DLD1 (cell line): ENCODE data around the gene LILRA6.
"Not testable (repeated sequence)": the region's sequence is repeated elsewhere in the genome, so short reads cannot be mapped to it uniquely, and the experiment has no call there.

ENCODE experiments used
- in situ Hi-C: cut with HindIII; loops from 2 replicates; pipeline ENCODE4 v1.10.0; 2017; ENCODE audit warnings: low sequenced_read_pairs

Gene LILRA6

GRCh38 chr19:54208784-54209057 is 33.9 kb downstream of the LILRA6 start:
- in situ Hi-C loops = no loop called here

GRCh38 chr19:54207983-54208783 is 34.4 kb downstream of the LILRA6 start:
- in situ Hi-C loops = no loop called here

- in situ Hi-C loops = no loop called here
These were observed 35.0 kb downstream of the LILRA6 start for GRCh38 chr19:54207676-54207982.

- in situ Hi-C loops = not testable (repeated sequence)
These were observed 35.4 kb downstream of the LILRA6 start for GRCh38 chr19:54207193-54207592.

- in situ Hi-C loops = no loop called here
These were observed 35.8 kb downstream of the LILRA6 start for GRCh38 chr19:54206831-54207177.

GRCh38 chr19:54206030-54206830 is 36.4 kb downstream of the LILRA6 start:
- in situ Hi-C loops = no loop called here

GRCh38 chr19:54204767-54205468 is 37.7 kb downstream of the LILRA6 start:
- in situ Hi-C loops = no loop called here

- in situ Hi-C loops = no loop called here
These were observed 39.4 kb downstream of the LILRA6 start for GRCh38 chr19:54203151-54203611.

- in situ Hi-C loops = no loop called here
These were observed 40.6 kb downstream of the LILRA6 start for GRCh38 chr19:54201980-54202379.

GRCh38 chr19:54201172-54201701 is 41.4 kb downstream of the LILRA6 start:
- in situ Hi-C loops = no loop called here

- in situ Hi-C loops = no loop called here
These were observed 43.2 kb downstream of the LILRA6 start for GRCh38 chr19:54199401-54199800.

GRCh38 chr19:54197121-54197520 is 45.5 kb downstream of the LILRA6 start:
- in situ Hi-C loops = no loop called here

- in situ Hi-C loops = no loop called here
These were observed 46.1 kb downstream of the LILRA6 start for GRCh38 chr19:54196536-54196935.

GRCh38 chr19:54194463-54194862 is 48.1 kb downstream of the LILRA6 start:
- in situ Hi-C loops = not testable (repeated sequence)

- in situ Hi-C loops = no loop called here
These were observed 49.6 kb downstream of the LILRA6 start for GRCh38 chr19:54193011-54193410.

- in situ Hi-C loops = no loop called here
These were observed 50.7 kb downstream of the LILRA6 start for GRCh38 chr19:54191811-54192453.

- in situ Hi-C loops = no loop called here
These were observed 51.4 kb downstream of the LILRA6 start, which contains the start of gene TSEN34 for GRCh38 chr19:54191011-54191810. TSS of gene TSEN34 (plus strand) at chr19:54191308. CDS start at chr19:54191365, 57 bp downstream.

GRCh38 chr19:54190503-54191010 is 52.0 kb downstream of the LILRA6 start:
- in situ Hi-C loops = no loop called here

- in situ Hi-C loops = no loop called here
These were observed 52.7 kb downstream of the LILRA6 start for GRCh38 chr19:54189735-54190502.
